ENCODE measurements around the gene ELMO3.

ELMO3 gene, protein sequence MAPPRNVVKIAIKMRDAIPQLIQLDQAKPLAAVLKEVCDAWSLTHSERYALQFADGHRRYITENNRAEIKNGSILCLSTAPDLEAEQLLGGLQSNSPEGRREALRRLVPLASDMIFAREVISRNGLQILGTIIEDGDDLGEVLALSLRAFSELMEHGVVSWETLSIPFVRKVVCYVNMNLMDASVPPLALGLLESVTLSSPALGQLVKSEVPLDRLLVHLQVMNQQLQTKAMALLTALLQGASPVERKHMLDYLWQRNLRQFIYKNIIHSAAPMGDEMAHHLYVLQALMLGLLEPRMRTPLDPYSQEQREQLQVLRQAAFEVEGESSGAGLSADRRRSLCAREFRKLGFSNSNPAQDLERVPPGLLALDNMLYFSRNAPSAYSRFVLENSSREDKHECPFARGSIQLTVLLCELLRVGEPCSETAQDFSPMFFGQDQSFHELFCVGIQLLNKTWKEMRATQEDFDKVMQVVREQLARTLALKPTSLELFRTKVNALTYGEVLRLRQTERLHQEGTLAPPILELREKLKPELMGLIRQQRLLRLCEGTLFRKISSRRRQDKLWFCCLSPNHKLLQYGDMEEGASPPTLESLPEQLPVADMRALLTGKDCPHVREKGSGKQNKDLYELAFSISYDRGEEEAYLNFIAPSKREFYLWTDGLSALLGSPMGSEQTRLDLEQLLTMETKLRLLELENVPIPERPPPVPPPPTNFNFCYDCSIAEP

DNA sequence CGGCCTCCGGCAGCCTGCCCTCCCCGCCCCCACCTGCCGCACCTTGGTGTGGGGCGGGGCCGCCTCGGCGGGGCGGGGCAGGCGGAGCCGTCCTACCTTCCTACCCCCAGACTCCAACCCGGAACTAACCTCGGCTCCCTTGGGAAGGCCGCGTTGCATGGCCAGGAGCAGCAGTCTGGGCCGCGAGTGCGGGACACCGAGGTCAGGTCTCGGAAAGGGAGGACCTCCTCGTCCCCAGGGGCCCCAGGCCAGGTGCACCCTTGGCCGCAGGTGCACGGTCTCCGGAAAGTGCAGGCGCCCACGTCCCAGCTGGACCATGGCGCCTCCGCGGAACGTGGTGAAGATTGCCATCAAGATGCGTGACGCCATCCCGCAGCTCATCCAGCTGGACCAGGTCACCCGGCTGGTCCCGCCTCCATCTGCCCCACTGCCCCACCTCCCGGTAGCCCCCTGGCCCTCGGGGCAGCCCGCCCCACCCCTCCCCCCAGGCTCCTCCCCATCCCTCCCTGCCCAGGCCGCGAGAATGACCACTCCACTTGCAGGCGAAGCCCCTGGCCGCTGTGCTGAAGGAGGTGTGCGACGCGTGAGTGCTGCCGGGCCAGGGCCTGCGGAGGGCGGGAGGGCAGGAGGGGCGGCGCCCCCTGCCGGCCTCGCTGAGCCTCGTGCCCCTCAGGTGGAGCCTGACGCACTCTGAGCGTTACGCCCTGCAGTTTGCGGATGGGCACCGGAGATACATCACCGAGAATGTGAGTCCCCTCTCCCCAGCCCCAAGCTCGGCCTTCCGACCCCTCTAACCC is at the start of gene ELMO3:
TSS of gene ELMO3 (plus strand) at position 121 of the 797 bp plus-strand sequence. CDS start at position 317, 196 bp downstream.
- peak; percentile 55 for DNase-seq

DNA sequence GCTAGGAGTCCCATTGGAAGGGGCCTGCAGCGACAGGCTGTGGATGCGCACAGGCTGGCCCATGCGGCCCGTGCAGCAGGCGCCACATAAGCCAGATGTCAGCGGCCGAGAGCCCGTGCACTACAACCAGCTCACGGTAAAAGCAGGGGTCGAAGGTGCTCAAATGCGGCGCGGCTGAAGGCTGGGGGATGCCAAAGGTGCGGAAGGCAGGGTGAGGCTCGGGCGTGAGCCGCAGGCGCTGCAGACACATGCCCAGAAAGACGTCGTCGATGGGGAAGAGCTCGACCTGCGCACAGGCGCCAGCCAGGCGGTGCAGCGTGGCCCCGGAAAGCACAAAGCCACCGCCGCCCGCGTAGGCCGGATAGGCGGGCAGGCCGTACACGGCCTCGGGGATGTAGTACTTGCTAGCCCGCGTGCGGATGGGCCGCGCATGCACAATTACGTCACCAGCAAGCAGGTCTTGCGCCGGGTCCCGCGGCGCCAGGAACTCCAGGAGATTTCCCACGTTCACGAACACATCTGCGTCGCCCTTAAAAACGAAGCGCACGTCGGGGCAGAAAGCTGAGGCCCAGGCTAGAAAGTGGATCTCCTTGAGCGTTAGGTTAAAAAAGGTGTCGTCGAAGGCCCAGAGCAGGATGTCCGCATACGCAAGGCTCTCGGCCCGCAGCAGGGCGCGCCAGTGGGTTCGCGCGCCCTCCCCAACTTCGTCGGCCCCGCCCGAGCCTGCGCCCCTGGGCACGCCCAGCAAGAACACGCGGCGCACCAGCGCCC is 49.5 kb upstream of the ELMO3 start:
- DNase-seq: no peak

DNA sequence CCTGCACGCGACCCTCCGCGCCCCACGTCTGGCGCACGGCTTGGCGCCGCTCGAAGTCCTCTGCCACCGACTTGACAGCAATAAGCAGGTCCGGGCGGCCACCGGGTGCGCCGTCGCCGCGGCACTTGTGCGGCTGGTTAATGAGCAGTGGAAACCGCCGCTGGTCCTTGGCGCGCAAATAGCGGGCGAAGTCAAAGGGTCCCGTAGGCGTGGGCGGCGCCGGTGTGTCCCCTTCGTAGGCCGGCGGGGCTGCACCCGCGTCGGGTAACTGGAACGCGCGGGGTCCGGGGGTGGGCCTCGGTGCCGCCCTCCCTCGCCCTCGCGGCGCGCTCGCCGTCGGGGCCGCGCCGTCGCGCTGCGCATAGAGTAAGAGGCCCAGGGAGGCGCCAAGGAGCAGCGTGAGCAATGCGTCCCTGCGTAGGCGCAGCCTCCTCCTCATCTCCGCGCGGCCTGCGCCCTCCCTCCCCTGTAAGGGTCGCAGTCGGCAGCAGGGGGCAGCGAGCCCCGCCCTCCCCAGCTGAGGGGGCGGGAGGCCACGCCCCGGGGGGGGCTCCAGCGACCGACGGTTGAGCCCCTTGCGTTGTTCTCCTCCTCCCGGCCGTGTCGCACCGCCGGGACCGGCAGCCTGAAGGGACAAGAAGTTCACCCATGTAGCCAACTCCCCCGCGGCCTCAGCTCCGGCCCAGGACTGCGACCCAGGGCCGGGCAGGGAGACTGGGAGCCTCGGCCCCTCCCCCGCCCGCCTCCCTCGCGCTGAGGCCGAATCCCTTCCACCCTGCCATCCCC is 48.7 kb upstream of the ELMO3 start:
- peak; percentile 7 for DNase-seq

DNA sequence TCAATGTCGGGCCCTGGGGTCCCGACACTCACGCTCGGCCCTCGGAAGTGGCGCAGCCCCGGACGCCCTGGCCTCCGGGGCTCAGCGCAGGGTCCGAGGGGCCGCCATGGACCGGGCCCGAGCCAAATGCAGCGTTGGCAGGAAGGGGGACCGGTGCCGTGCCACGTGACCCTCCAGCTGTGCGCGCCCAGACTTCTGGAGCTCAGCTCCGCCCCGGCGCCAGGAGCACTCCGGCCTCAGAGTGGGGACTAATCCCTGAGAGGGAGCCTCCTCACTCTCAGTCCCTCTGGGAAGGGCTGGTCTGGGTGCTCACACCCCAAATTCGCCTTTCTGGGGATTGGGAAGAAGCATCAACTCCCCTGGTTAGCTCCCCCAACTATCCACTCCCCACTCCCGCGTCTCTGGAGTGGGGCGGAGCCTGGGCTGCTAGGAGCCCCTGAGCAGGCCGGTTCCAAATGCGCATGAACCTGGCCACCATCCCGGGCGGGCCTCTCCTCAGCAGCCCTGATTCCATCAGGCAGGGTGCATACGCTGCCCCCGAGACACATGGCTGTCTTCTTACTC is 48.0 kb upstream of the ELMO3 start, which contains the start of gene B3GNT9:
TSS of gene B3GNT9 (minus strand) at position 166 of the 564 bp plus-strand sequence. CDS start 513 bp downstream, outside the sequence.
- DNase-seq: peak; percentile 51

DNA sequence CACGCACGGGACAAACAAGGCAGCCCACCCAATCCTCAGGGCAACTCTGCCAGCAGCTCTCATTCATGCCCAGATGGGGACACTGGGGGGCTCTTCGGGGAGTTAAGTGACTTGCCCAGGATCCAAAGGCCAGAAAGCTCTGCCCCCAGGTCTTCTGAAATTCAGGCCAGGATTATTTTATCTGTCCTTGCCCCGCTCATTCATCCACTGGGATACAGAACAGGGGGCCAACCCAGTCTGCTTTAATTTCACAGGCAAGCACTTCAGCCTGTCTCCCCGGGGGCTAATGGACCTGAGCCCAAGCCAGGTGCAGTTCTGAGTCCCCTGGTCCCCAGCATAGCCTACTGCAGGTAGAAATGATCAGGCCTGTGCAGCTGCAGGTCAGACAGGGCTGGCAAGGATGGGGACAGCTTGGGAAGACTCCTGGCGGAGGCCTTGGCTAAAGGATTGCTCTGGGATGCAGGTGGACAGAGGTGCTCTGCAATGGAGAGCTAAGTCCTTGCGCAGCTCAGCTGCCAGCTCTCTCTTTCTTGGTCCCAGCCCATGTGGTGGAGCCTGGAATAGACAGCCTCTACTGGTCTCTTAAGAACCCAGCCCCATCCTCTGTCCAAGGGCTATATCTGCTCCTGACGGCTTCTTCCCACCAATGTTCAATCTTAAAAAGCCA is 47.4 kb upstream of the ELMO3 start:
- no peak for DNase-seq

DNA sequence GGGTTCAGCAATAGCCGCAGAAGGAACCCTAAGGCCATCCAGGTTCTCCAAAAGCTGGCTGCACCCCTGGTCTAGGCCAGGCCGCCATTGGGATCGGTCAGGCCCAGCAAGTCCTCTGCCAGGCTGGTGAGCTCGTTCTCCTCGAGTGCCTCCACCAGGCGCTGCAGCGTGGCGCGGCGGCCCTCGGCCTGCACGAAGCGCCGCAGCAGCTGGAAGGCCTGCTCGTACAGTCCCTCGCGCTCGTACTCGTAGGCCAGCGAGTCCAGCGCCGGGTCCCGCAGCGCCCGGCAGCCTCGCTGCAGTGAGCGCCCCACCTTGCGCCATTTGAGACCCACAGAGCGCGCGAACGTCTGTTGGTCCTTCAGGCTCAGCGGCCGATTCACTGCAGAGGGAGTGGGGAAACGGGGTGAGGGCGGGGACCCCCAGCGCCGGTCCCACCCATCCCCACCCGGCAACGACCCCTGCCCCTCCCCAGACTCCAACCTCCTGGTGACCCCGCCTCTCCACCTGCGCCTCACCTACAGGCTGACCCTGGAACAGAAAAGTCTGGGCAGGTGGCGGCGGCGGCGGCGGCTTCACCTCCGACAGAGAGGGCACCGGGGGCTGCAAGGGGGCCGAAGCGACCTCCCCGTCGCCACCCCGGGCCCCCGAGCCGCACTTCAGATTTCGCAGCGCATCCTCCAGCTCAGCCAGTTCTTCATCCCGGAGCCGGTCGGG is 44.2 kb upstream of the ELMO3 start:
- no peak for DNase-seq

DNA sequence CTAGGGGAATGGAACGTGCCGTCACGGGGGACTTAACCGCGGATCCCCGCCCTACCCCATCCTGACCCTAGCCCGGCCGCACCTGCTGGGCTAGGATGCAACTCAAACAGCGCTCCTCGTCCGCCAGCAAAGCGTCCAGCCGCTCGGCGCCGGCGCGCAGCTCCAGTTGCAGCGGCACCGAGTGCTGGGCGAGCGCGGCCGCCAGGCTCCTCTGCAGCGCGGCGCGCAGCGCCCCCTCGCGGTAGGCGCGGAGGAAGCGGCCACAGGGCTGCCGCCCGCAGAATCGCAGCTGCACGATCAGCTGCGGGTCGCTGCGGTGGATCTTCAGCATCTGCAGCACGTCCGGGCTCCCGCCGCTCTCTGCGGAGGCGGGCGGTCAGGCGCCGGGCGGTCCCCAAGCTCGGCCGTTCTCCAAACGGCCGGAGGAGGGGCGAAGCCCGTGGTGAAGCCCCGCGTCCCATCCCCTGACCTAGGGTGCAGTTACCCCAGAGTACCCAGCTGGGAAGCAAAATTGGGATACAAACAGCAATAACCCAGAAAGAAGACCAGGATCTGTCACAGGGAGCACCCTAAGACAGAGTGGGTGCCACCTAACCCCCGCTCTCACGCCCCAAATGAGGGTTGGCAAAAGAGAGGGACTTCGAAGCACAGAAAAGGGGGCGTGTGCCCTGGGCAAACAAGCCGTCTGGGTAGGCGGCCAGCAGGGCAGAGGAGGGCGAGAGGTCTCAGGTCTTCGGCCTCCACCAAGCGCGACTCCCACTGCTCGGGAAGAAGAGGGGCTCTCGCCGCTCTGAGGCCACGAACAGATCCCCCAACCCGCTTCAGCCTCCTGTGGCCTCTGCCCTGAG is 43.4 kb upstream of the ELMO3 start:
- DNase-seq: peak; percentile 63

DNA sequence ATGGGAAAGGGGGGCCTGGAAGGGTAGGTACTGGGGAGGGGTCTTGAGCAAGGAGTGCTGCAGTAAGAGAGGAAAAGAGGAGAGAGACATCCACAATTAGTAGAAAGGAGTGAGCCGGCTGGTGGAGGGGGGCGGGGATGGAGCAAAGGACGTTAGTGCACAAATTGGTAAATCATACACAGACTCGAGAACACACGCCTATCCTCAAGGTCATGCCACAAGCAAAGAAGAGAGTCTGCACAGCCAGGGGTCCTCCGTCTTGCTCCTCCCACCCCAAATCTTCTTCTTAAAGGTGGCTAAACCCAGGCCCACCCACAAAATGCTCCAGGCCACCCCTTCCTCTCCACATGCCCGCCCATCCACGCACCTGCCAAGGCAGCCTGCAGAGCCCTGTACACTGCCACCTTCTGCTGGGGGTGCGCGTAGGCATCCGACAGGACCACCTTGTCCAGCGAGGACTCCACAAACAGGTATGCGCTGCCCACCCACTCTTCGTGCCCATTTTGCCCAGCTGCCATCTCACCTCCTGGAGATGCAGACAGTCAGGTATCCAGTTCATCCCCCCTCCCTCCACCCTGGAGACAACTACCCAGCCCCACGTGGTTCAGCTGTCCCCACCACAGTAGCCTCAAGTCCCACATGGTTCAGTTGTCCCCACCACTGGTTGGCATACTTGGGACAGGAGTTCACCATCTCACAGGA is 42.6 kb upstream of the ELMO3 start:
- DNase-seq: peak; percentile 2

DNA sequence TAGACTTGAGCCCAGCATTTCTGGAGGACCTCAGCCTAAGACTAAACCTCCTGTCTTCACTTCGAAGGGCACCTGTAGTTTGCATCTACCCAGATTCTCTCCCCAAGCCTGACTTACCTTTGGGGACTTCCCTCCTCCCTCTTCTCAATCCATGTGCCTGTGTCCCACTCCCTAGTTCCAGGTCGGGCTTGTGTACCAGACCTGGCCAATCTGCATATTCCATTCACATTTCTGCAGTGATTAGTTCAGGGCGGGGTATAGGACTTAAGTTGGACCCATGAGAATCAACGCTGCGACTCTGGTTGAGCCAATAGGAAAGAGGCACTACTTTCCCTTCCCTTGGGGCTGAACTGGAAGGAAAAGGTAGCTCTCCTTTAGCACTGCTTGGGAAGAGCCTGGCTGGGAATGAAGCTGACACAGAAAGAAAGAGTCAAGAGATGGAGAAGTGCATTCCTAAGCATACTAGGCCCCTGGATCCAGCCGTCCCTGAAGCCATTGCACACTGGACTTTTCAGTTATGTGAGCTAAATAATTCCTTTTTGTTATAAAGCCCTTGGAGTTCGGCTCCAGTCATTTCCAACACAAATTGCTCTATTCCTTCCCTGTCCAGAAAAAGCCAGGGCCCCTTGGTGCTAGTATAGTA is 41.7 kb upstream of the ELMO3 start:
- no peak for DNase-seq

DNA sequence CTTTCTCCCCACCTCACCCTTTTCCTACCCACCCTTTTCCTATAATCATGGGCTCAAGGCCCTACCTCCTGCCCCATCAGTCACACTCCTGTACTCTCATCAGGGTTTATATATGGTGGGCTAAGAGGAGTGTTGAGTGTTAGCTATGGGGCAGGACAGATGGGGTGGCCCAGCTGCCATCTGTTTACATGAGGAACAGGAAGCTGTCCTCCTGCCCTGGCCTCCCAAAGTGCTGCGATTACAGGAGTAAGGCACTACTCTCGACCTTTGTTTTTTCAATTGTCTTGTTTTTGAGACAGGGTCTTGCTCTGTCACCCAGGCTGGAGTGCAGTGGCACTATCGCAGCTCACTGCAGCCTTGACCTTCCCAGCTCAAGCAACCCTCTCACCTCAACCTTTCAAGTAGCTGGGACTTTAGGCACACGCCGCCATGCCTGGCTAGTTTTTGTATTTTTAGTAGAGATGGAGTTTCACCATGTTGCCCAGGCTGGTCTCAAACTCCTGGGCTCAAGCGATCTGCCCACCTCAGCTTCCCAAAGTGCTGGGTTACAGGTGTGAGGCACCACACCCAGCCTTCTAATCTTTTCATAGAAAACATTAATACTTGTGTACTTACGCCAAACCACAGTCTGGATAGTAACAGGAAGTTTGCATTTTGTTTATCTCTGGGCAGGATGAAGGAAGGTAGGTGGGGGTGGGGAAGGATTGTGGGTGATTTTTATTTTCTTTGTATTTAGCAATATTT is 40.9 kb upstream of the ELMO3 start:
- no peak for DNase-seq

DNA sequence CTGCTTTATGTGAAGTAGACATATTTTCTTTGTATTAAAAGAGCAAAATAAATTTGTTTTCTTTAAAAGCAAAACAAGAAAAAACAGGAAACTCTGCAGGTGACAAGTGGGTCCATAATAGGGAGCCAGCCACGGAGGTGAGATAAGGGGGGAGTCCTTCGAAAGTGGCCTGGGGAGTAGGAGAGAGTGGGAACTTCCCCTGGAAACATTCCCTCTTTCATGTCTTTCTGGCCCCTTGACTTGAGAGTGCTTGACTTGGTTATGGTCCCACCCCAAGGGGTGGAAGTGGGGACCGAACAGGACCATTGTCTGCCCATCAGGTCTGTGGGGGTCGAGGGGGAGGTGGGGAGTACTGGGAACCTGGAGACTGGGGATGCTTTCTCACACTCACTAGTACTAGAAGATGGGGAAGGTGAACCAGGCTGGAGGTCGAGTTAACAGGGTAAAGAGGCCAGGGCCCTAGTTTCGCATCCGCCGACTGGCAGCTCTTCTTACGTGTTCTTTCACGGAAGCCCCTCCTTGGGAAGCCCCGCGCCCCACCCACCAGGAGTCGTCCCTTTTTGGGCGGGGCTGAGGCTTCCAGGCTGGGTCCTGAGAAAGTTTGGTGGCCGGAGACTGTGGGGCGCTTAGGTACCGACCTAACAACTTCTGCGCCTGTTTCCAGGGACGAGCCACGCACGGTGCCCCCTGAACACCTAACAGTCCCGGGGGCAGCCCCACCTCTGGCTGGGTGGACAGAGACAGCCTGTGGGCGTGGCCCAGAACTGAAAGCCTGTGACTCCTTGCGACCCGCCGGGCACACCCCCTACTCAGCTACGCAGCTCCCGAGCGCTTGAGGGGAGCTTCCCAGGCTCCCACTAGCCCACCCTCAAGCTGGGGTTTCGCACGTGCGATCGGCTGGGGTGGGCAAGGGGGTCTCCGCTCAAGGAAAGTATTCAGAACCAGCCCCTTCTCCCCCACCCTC is 40.0 kb upstream of the ELMO3 start:
- DNase-seq: no peak

DNA sequence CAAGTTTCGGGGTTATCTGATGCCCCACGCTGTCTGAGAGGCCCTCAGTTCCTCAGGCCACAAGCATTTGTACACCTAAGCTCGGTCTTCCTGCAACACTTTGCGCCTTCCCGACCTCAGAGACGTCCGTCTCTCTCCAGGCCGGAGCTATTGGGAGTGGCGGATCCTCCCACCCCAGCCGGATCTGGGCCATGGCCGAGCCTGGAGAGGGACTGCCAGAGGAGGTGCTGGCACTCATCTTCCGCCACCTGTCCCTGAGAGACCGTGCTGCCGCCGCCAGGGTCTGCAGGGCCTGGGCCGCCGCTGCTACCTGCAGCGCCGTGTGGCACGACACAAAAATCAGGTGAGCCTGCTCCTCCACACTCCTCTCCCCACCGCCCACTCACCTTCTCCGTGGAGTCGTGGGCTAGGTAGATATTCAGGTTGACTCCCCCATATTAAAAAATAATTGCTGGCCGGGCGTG is 37.3 kb upstream of the ELMO3 start:
- DNase-seq: no peak

DNA sequence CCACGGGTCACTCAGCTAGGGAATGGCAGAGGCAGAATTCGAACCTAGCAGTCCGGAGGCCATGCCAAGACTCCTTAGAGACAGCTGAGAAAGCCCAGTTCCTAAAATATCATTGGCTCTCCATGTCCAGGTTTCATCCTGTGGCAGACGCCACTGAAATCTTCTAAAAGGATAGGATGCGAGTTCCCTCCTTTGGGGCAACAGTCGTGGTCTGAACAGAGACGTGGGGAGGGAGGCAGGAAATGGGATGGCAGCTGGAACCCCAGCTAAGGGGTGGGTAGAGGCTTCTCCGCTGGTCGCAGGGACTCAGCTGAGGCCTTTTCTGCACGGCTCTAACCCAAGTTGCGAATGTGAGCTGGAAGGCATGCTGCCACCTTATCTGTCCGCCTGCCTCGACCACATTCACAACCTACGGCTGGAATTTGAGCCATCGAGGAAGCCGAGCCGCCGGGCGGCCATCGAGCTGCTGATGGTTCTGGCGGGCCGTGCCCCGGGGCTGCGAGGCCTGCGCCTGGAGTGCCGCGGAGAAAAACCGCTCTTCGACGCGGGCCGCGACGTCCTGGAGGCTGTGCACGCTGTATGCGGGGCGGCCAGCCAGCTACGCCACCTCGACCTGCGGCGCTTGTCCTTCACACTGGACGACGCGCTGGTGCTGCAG is 36.3 kb upstream of the ELMO3 start:
- DNase-seq: no peak

DNA sequence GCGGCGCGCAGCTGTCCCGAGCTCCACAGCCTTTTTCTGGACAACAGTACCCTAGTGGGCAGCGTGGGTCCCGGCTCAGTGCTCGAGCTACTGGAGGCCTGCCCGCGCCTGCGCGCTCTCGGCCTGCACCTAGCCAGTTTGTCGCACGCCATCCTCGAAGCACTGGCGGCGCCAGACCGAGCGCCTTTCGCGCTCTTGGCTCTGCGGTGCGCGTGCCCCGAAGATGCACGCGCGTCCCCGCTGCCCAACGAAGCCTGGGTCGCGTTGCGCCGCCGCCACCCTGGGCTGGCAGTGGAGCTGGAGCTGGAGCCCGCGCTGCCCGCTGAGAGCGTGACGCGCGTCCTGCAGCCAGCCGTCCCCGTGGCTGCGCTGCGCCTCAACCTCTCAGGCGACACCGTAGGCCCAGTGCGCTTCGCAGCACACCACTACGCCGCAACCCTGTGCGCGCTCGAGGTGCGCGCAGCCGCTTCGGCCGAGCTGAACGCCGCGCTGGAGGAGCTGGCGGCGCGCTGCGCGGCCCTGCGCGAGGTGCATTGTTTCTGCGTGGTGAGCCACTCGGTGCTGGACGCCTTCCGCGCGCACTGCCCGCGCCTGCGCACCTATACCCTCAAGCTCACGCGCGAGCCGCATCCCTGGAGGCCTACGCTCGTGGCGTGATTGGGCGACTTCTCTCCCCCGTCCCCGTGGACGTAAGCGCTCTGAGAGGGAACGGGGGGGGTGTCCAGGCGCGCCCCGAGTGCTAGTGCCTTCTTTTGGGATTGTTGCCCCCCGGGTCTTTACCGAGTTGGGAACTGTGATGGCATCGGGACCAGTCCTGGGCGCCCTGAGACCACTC is 35.5 kb upstream of the ELMO3 start:
- peak; percentile 77 for DNase-seq

Measured in NCI-H1105 treated with DMSO at 0.1 percent for 48 hours (cell line).